Measurements from ENCODE around the gene SCAF1.

DNA sequence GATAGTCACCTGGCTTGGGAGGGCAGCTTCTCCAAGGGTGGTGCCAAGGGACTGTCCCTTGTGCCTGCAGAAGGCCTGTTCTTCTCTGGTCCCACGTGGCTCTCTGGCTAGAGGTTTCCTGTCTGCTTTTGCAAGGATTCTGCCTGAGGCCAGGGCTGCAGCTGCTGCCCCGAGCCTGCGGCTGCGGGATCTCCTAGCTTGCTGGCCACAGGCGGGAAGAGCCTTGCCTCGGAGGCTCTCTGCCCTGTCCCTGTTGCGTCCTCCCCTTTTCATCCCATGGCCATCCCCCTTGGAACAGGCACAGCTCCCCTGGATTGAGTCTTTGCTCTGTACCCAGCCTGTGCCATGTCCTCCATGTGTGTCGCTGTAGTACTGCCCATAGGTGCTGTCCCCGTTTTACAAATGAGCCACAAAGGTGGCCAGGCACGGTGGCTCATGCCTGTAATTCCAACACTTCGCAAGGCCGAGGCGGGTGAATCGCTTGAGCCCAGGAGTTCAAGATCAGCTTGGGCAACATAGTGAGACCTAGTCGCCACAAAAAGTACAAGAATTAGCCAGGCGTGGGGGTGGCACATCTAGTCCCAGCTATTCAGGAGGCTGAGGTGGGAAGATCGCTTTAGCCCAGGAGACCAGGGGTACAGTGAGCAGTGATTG, 14.6 kb downstream of the SCAF1 start:
- TF ChIP-seq CTCF (IDR thresholded peaks at IDR 0.05) (no peak), EP300 (IDR thresholded peaks at IDR 0.05) (no peak), POLR2AphosphoS5 (IDR thresholded peaks at IDR 0.05) (no peak)

All from upper lobe of left lung (tissue), 4 donors.